Measurements from ENCODE around the gene ANKRD18B.
"Not testable (repeated sequence)": the region's sequence is repeated elsewhere in the genome, so short reads cannot be mapped to it uniquely, and the experiment has no call there.

ANKRD18B gene

DNA sequence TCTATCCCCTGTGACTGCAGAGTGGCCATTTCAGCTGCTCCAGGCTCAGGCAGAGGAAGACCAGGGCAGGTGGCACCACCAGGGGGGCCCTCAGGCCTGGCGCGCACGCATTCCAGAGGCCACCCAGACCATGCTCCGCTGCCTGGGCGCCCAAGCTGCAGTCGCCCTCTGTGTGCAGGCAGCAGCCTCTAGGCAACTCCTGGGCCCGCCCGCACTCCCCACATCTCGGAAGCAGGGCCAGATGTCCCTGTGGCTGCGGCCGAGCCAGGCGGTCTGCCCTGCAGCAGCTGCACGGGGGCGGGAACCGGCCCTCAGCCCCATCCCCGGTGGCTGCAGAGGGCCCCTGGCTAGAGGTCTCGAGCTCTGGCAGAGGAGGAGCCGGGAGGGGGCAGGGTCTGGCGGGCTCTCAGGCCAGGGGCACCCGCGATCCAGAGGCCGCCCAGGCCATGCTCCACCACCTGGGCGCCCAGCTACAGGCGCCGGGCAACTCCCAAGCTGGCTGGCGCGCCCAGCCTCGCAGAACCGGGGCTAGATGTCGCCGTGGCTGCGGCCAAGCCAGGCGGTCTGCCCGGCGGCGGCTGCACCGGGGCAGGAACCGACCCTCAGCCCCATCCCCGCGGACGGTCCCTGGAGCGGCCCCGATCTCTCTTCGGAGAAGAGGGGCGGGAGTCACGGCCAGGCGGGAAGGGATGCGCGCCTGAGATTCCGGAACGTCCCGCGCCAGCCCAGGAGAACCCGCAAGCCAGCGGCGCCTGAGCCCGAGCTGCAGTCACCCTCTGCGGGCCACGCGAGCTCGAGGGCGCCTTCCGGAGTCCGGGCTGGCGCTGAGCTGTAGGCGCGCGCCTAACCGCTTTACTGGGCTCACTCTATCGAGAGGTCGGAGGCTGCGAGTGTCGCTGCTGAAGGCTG is at the start of gene ANKRD18B:
TSS of gene ANKRD18B (plus strand) at position 855 of the 909 bp plus-strand sequence. CDS start 239 bp downstream, outside the sequence.
- peak; percentile 75 for DNase-seq (ENCODE audit: low read depth, low spot score)

DNA sequence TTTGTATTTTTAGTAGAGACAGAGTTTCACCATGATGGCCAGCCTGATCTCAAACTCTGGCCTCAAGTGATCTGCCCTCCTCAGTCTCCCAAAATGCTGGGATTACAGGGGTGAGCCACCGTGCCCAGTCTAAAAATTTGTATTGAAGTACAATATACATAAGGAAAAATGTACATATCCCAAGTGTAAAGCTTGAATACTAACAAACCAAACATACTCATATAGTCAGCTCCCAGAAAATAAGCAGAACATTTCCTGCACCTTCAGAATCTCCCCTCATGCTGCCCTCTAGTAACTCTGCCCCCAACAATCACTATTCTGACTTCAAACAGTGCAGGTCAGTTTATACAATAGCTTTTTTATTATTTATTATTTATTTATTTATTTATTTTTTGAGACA is 48.7 kb upstream of the ANKRD18B start:
- no peak for DNase-seq (ENCODE audit: low read depth, low spot score)

DNA sequence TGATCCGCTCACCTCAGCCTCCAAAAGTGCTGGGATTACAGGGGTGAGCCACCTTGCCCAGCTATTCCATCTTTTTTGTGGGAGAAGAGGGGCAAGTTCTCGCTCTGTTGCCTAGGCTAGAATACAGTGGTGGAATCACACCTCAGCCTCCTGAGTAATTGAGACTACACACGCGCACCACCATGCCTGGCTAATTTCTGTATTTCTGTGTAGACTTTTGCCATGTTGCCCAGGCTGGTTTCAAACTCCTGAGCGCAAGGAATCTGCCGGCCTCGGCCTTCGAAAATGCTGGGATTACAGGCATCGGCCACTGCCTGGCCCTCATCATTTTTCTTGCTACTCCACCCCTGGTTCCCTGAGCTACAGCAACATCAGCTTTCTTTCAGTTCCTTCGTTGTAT is 47.5 kb upstream of the ANKRD18B start:
- DNase-seq (ENCODE audit: low read depth, low spot score) = no peak

DNA sequence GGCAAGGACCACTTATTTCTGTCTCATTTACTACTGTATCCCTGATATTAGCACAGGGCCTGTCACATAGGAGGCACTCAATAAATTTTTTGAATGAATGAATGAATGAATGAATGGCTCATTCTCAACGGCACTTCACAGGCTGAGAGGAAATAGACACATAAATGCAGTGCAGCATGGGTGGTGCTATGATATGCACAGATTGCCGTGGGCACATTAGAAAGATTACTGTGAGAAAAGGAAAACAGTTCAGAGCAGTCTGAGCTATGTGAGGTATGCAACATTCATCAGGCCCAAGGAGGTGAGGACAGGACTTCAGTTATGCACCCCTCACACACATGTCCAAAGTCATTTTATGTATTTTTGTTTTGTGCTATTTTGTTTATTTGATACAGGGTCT is 43.9 kb upstream of the ANKRD18B start:
- DNase-seq (ENCODE audit: low read depth, low spot score) = no peak

DNA sequence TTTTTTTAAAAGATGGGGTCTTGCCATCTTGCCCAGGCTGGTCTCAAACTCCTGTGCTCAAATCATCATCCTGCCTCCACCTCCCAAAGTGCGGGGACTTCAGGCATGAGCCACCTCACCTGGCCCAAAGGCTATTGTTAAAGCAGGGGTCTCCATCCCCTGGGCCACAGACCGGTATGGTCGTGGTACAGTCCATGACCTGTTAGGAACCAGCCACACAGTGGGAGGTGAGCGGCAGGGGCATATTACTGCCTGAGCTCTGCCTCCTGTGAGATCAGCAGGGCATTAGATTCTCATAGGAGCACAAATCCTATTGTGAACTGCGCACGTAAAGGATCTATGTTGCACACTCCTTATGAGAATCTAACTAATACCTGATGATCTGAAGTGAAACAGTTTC is 43.1 kb upstream of the ANKRD18B start:
- DNase-seq (ENCODE audit: low read depth, low spot score) = no peak

DNA sequence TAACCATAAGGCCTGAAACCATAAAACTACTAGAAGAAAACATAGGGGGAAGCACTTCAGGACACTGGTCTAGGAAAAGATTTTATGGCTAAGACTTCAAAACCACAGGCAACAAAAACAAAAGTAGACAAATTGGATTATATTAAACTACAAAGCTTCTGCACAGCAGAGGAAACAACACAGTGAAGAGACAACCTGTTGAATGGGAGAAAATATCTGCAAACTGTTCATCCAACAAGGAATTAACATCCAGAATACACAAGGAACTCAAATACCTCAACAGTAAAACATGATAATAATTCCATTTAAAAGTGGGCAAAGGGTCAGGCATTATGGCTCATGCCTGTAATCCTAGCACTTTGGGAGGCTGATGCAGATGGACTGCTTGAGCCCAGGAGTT is 38.7 kb upstream of the ANKRD18B start:
- DNase-seq (ENCODE audit: low read depth, low spot score) = not testable (repeated sequence)

DNA sequence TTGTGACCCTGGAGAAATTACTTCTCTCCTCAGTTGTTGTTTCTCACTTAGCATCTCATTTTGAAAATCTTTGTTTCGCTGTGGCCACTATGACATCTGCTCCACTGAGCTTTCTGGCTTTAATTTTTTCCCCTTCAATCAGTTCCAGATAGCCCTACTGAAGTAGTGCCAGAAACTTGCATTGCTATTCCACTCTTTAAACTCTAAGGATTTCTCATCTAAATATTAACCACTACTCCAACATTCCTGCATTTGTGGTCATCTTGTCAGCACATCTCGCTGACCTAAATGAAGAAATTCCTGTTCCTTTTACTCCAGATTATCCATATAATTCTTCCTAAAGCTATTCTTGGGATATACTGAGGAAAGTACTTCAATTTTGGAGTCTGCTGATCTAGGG is 35.0 kb upstream of the ANKRD18B start:
- DNase-seq (ENCODE audit: low read depth, low spot score) = peak; percentile 74

DNA sequence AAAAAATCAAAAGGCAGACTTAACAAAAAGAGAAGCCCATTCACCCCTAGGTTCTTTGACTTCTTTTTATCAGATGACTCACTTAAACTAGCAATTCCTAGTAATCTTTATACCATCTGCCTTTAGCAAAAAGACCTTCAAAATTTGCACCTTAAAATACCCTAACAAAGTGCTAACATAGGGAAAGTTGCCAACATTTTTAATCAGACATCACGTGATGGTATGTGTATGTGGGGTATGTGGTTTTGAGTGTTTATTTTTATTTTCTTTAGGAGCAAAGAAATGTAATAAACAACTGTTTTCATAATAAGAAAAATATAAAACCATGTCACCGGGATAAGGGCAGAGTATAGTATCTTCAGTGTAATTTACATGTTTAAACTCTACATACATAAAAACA is 30.2 kb upstream of the ANKRD18B start:
- DNase-seq (ENCODE audit: low read depth, low spot score) = not testable (repeated sequence)

DNA sequence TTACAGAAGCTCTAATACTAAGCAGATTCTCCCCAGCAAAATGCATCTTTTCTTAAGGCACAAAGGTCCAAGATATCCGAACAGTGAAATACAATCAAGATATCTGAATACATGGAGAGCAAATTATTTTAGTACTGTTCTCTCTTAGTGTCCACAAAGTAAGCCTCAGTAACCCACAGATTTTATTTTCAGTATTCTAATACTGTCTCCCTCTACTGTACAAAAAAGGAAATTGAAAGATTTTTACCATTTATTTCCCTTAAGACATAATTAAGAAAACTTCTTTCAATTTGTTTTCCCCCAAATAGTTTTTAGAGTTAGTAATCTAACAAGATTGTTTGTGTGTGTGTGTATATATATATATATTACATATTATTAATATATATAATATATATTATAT is 25.7 kb upstream of the ANKRD18B start:
- DNase-seq (ENCODE audit: low read depth, low spot score) = no peak

DNA sequence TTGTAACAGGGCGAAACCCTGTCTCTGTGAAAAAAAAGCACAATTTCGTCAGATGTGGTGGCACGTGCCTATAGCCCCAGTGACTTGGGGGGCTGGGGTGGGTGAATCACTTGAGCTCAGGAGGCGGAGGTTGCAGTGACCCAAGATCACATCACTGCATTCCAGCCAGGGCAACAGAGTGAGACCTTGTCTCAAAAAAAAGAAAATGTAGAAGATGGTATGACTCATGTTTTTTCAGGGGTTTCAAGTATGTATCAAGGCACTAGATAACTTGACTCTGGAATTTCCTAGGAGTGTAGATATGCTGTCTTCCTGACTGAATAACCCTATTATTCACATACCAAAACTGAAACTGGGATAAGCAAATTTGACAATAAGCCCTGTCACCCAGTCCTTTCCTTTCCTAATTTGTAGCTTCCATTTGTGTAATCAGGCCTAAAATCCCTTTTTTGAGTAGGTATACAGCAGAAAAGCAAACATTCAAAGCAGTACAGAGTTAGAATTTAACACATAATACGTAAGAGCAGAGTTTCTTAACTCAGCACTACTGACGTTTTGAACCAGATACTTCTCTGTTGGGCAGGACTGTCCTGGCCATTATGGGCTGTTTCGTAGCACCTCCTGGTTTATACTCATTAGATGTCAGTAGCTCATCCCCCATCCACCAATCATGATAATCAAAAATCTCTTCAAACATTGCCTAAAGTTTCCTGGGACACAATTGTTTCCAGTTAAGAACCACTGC is 17.3 kb upstream of the ANKRD18B start:
- peak; percentile 91 for DNase-seq (ENCODE audit: low read depth, low spot score)

DNA sequence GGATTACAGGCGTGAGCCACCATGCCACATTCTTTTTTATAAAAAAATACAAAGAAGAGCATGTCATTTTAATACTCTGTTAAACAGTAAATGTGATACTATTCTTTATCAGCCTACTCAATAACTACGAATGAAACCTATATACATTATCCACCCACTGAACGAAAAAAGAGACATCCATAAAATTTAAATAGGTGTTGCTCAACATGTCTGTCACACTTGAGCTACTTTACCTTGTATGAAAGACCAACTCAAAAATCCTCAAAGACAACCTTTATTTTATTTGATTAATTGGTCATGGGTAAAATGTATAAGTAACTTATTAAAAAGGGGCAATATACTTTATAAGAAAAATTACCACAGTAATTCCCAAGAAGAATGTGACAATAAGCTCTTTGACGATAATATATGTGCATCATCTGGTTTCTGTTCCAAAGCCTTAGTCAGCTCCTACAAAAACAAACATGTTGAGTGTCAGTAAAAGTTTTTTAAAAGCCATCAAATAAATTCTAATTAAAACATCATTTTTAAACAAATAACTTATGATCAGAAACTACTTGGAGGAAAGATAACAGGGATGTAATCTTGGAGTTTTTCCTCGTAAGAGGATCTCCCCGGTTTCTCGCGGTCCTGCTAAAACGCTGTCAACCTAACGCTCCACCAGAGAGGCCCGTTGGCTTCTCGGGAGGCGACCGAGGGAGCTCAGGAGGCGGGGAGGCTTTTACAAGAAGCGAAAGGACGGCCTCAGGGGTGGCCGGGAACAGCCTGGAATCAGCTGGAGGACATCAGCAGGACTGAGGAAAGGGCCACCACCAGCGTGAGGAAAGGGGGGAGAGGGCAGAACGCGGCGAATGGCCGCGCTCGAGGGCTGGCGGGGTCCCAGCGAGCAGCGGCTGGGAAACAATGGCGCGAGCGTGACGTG is 13.5 kb upstream of the ANKRD18B start:
- peak; percentile 86 for DNase-seq (ENCODE audit: low read depth, low spot score)

DNA sequence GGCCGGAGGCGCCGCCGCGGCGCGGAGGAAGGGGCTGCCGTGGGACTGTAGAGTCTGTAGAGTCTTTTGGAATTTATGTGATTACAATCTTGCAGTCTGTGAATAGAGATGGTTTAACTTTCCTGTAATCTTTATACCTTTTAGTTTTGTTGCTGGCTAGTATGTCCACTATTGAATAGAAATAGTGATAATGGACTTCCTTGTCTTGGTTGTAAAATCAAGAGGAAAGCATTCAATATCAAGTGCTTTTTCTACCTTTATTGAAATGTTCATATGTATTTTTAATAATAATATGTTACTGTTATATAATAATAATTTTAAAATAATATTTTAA is 12.9 kb upstream of the ANKRD18B start:
- not testable (repeated sequence) for DNase-seq (ENCODE audit: low read depth, low spot score)

DNA sequence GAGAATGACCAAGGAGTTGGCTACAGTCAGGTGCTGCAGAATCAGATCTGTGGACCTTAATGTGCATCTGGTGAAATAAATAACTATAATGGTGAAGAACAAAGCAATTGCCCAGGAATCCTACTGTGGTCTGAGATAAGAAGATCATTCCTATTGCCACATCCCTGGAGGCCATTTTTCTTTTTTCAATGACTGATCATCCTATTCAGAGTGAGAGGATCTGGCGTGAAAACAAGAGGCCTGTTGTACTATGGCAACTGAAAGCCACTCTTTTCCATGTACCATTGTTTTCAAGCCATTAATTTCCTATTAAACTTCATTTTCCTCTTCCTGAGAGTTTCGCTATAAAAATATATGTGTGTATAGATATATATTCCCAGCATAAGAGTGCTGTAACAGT is 11.5 kb upstream of the ANKRD18B start:
- DNase-seq (ENCODE audit: low read depth, low spot score) = not testable (repeated sequence)

DNA sequence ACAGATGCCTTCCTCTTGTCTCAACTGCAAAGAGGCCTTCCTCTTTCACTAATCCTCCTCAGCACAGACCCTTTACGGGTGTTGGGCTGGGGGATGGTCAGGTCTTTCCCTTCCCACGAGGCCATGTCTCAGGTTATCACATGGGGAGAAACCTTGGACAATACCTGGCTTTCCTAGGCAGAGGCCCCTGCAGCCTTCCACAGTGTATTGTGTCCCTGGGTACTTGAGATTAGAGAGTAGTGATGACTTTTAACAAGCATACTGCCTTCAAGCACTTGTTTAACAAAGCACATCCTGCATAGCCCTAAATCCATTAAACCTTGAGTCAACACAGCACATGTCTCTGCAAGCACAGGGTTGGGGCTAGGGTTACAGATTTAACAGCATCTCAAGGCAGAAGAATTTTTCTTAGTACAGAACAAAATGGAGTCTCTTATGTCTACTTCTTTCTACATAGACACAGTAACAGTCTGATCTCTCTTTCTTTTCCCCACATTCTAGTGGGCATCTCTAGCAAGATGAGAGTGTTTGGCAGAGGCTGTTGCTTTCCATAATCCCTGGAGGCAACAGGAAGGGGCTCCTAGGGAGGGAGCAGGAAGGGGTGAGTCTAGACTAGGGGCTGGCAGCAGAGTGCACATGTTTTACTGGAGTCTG is 8.6 kb upstream of the ANKRD18B start:
- not testable (repeated sequence) for DNase-seq (ENCODE audit: low read depth, low spot score)

DNA sequence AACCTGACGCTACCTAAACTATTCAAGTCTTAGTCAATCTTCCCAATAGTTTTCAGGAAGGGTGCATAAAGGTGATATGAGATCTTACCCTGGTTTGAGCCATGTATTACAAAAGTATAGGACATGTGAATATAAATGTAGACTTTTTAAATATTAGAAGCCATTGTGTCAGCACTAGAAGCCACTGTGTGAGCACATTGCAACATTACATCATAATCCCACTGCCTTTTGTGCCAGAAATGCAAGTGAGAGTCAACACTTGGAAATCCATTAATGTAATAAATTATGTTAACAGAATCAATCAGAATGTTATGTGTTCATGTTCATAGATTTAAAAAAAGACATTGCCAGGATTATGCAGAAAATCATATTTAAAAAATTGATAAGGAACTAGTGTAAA is 7.7 kb upstream of the ANKRD18B start:
- not testable (repeated sequence) for DNase-seq (ENCODE audit: low read depth, low spot score)

DNA sequence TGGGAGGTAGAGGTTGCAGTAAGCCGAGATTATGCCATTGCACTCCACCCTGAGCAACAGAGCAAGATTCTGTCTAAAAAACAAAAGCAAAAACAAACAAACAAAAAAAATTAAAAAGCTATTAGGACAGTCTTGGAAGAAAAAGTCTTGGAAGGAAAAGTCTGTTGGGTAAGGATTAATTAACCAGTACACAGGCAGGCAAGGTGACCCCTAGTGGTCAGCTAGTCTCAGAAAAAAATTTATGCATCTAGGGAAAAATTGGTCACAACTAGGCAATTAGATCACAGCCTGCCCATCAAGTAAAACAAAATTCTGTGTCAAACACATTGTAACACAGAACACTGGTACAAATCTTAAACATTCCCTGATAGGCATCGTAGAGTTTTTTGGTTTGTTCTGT is 6.7 kb upstream of the ANKRD18B start:
- DNase-seq (ENCODE audit: low read depth, low spot score) = peak; percentile 58

DNA sequence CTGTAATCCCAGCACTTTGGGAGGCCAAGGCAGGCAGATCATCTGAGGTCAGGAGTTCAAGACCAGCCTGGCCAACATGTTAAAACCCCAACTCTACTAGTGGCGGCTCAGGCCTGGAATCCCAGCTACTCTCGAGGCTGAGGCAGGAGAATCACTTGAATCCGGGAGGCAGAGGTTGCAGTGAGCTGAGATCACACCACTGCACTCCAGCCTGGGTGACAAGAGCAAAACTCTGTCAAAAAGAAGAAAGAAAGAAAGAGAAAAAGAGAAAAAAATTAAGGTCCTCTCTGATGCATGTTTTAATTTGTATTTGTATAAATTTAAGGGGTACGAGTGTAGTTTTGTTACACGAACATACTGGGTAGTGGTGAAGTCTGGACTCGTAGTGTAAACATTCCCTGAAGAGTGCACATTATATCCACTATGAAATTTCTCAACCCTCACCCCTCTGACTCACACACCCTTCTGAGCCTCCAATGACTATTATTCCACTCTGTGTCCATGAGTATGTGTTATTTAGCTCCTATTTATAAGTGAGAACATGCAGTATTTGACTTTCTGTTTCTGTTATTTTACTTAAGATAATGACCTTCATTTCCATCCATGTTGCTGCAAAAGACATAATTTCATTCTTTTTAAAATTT is 6.0 kb upstream of the ANKRD18B start:
- DNase-seq (ENCODE audit: low read depth, low spot score) = peak; percentile 14

DNA sequence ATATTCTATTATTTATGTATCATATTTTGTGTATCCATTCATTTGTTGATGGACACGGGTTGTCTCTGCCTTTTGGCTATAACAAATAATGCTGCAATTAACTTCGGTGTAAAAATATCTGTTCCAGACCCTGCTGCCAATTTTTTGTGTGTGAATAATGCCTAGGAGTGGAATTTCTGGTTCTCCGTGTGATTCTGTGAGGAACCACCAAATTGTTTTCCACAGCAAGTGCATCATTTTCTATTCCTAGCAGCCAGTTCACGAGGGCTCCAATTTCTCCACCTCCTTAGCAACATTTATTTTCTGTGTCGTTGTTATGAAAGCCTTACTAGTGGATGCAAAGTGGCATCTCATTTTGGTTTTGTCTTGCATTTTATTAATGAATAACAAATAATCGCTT is 2.2 kb upstream of the ANKRD18B start:
- DNase-seq (ENCODE audit: low read depth, low spot score) = not testable (repeated sequence)

DNA sequence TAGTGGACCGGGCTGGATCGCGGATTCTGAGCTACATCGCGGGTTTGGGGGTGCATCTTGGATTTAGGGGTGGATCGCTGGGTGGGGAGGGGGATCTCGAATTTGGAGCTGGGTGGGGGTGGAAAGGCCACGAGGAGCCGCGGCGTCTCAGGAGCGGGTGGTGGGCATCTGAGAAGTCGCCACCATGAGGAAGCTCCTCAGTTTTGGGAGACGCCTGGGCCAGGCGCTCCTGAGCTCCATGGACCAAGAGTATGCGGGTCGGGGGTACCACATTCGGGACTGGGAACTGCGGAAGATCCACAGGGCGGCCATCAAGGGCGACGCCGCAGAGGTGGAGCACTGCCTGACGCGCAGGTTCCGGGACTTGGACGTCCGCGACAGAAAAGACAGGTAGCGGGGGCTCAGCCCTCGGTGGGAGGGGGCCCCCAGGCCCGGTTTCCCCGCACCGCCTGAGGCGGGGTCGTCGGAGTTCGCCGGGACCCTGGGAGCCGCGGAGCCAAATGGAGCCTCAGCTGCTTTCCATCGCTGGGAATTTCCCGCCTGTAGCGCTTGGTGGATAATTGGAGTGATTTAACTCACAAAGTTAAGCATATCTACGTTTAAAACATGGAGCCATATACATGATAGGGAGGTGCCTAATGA is 376 bp downstream of the ANKRD18B start:
- peak; percentile 14 for DNase-seq (ENCODE audit: low read depth, low spot score)

DNA sequence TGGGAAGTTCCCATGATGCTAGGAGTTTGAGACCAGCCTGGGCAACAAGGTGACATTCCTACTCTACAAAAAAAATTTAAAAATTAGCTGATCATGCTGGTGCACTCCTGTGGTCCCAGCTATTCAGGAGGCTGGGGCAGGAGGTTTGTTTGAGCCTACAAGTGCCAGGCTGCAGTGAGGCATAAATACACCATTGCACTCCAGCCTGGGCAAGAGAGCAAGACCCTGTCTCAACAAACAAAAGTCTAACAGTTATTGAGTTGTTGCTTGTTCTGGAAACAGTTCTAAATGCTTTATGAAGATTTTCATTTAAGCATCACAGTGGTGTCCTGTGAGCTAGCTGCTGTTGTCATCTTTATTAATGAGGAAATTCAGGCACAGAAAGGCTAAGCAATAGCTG is 4.0 kb downstream of the ANKRD18B start:
- DNase-seq (ENCODE audit: low read depth, low spot score) = not testable (repeated sequence)

All from astrocyte of the hippocampus (primary cell).